Measurements from ENCODE around the gene PLXDC2.

The PLXDC2 gene

DNA sequence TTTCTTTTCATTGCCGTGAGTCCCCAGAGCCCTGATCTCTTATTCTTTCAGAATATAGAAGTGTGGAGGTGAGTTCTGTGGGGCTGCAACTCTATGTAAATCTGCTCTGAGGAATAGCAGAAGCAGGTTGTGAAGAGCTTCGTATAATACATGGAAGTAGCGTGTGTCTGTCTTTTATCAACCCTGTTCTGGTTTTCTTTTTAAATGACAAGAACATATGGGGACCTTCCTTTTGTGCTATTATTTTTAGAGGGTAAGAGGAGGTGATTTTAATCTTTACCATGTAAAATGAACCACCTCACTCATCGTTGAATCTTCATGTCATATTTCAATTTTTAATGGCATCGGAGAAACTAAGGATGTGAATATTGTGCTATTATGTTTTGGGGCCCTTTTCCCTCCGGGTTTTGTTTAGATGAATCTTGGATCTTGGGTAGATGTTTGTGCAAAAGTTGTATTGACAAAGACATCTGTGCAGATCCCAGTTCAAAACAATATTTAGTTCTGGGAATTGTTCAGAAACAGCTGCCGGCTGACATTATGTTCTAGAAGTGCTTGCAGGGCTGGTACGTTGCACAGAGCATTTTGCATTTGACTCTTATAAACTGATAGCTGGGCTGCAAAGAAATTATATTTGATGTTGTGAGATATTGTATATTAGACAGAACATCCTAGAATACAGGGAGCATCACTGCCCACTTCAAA is 46.7 kb downstream of the PLXDC2 start:
- no peak for DNase-seq

DNA sequence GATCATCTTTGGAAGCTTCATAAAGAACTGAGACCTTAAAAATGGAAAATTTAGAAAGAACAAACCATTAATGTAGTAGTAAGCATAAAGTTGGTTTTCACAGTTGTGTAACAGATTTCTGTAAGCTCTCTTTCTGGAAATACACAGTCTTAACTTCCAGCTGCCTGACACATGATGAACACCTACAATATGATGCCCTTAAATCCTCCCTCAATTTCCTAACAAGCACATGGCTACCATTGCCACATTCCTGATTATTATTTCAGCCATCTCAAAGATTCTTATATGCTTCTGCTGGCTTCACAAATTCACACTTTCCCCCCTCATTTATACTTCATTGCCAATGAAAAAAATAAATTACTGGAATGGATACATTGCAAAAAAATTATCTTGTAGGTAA is 49.4 kb downstream of the PLXDC2 start:
- DNase-seq: no peak

DNA sequence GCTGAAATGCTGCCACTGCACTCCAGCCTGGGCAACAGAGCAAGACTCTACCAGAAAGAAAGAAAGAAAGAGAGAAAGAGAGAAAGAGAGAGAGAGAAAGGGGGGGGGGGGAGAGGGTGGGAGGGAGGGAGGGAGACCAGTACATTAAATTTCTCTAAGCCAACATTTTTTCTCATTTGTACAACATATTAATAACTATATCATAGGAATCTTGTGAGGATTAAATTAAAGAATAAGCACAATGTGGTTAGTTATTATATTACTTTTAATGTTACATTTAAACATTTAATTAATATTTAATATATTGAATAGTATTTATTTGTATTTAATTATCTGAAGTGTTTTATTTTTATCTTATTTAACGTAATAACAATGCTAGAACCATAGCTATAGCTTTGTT is 53.1 kb downstream of the PLXDC2 start:
- DNase-seq: no peak

DNA sequence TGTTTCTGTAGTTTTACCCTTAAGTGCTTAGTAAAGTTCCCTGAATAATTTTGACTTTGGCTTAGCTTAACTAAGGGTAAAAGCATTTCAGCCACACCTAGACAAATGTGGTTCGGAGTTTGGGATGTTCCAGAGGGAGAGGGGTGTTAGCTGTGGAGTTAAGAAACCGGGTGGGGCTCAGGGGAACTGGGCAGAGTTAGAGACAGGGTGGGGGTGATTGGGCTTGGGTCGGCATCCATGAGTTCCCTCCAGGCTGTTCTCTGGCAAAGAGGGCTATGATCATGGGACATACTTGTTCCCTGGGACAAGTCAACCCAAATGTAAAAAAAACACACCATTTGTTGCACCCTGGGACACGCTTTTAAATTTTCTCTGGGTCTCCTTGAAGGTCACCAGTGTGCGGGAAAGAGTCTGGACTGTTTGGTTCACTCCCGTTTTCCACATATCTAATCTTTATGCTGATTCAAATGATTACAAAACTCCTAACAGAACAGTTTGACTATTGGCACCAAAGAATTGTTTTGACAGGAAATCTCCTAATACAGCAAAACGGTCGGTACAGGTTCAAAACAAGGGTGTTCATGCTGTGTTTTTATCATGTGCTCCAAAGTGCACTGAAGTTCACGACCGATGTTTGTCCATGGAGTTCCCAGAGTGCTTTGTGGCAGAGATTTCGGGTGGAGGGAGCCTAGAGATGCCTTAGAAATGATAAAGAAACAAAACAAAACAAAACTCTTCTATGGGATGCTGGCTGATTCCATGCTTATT is 56.5 kb downstream of the PLXDC2 start:
- no peak for DNase-seq

DNA sequence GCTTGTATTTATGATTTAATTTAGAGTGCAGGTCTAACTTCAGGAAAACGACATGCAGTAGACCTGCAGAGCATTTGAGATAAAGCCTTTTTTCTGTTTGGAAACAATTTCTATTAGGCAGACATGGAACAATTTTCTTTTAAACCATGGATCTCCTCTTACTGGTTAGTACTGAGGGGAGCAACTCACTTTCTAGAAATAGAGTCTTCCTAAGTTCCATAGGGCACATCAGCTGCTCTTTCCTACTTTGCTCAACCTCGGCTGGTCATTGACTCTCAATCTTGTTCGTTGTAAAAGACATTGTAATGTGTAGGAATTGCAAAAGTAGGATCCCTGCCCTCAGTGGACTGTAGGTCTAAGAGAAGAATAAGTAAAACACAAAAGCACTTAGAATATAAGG is 58.0 kb downstream of the PLXDC2 start:
- no peak for DNase-seq

DNA sequence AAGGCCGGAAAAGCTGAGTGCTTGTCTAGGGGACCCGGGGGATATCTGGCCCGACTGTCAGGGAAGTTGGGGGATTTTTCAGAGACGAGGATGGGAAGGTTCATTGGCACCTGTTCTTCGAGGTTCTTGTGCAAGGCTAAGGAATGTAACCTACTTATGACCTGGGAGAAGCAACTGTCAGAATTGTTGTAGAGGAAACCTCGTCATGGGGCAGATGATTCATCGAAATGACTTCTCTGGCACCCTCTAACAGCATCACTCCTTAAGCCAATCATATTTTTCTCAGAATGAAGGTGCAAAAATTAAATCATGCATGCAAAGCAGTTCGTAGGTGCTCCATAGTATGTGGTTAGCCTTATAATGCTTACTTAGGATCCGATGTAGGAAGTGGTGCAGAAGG is 58.6 kb downstream of the PLXDC2 start:
- no peak for DNase-seq

DNA sequence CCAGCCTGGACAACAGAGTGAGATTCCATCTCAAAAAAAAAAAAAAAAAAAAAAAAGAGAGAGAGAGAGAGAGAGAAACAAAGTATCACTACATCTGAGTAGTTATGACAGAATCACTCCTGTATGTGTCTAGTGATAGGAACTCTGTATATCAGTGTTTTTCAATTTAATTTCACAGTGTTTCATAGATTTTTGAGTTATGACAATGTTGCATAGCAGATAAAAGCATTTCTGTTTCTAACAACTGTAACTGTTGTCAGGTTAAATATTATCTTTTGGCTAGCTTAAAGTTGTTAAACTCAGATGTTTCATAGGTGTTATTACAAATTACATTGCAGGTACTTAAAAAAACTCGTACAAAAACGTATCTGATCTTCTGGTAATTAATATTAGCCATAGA is 60.3 kb downstream of the PLXDC2 start:
- DNase-seq: no peak

DNA sequence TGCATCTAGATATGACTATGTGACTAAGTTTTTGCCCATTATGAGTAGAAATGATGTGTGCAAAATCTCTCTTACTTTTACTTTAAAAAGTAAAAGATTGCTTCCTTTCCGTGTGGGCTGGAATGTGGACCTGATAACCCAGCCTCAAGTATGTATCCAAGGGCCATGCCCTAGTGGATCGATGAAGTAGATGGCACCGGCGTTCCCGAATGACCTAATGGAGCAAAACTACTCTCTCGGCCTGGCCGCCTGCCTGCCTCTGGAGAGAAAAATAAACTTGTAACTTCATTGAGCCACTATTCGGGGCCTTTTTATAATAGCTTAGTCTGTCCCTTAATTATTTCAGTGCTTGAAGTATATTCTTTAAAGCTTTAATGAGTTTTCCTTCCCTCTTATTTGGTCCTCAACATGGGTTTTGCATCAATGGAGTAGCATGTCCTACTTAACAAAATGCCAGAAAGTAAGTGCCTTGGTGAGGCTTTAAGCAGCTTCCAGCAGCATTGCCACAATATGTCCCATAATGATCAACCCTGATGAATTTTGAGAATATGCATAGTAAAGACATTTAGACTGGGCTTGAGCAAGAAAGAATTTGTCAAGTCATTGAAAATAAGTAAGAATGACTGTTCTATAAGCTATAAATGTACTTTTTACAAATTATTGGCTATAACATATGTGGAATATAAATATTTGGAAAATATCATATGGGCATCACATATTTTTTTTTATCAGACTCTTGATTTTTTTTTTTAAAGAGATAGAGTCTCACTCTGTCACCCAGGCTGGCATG is 61.4 kb downstream of the PLXDC2 start:
- no peak for DNase-seq

DNA sequence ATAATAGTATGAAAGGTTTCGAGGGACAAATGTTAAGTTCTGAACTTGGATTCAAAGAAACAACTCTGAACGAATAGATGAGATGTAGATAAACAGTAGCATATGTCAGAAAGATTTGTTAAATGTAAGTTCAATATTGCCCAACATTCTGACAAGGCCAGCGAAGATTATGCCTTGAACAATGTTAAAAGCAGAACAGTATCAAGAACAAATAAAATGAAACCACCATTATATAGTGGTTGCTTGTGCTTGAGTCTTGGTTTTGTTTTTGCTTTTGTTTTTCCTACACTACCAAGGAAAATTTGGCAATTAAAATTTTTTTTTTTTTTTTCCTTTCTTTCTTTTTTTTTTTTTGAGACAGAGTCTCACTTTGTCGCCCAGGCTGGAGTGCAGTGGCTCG is 66.4 kb downstream of the PLXDC2 start:
- DNase-seq: no peak

DNA sequence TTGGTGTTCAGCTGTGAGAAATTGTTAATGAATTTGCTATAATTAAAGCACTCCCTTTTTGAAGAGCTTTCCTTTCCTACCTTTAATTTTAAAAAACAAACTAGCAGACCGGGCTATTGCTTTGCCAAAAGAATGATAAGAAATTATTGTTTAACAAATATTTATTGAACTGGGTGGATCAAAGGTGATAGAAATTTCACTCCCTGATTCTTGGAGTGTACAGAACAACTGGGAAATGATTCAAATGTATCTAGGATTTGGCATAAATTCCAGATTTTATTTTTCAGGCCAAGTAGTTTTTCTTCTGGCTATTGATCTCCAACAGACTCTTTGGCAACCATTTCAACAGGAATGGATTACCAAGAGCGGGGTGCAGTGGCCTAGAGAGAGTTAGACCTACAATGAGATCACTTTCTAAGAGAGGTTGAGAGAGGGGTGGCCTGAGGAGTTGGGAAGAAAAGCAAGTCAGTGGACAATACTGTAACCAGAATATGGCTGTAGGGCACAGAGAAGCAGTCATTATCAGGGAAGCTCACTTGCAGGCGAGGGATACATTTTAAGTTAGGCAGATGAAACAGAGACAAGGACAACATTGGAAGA is 71.9 kb downstream of the PLXDC2 start:
- no peak for DNase-seq

DNA sequence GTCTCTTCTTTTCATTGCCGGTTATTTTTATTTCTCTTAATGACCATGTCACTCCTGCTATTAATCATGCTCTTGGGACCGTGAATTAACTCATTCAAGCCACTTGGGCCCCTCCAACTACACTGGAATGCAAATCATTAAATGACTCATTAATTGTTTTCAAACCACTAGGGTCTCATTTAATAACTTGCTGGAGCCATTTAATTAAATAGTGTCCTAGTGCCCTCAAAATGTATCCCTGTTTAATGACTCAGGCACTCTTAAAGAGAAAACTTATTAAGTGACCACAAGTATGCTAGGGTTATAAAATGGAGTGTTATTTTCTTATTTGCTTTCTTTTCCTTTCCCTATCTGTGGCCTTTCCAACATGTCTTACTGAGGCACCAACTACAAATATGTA is 73.0 kb downstream of the PLXDC2 start:
- no peak for DNase-seq

DNA sequence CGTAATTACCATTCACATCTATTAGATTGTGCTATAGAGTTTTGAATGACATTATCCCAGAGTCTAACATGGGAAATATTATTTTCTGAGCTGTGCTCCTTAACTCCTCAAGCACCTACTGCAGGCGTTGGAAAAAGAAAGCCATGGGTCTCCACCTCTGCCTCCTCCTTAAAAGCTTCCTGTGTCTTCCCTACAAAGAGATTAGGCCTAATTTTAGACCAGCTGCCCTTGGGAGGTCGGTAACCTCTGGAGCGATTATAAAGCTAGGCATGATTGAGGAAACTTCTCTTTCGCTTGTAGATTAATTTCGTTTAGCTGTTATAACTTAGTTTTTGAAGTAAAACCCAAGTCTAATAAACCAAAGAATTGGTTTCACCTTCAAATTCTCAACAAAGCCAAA is 75.2 kb downstream of the PLXDC2 start:
- no peak for DNase-seq

DNA sequence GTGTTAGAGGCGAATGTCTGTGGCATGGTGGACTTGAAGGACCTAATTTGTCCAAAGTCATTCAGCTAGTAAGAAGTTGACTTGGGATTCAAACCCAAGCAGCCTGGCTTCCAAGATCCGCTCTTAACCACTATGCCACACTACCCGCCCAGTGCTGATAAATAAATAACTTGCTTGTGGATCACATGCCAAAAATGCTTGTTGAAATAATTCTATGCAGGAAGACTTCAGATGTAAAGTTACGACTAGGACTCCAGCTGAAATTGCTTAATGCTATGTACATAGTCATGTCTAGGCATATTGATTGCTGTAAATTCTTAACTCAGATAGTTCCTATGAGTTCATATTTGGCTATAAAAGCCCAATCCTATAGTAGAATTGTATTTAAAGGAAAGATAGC is 76.0 kb downstream of the PLXDC2 start:
- no peak for DNase-seq

DNA sequence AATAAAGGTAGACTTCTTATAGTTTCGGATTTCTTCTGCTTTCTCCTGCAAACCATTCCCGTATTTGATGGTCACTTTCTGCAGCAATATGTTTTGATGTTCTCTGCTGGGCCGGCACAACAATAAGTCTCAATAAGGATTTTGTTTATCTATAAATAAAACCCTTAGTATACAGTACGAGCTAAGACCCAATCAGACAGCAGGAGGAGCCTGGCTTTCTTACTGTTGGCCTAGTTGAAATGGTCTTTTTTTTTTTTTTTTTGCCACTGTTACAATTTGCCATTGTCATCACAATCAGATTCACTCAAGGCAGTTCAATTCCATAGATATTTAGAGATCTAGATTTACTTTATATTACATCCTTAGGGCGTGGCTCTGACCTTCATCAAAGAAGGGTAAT is 76.4 kb downstream of the PLXDC2 start:
- DNase-seq: no peak

DNA sequence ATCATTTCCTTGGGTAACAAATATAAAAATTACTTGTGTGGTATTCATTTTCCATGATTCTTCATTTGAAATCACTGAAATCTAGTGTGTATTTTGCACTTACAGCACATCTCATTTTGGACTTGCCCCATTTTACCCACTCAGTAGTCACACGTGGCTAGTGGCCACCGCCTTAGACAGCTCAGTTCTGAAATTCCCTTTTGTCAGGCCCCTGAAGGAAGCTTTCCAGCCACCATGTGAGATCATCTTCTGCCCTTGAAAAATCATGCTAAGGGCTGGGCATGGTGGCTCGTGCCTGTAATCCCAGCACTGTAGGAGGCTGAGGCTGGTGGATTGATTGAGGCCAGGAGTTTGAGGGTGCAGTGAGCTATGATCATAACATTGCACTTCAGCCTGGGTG is 79.3 kb downstream of the PLXDC2 start:
- DNase-seq: no peak

DNA sequence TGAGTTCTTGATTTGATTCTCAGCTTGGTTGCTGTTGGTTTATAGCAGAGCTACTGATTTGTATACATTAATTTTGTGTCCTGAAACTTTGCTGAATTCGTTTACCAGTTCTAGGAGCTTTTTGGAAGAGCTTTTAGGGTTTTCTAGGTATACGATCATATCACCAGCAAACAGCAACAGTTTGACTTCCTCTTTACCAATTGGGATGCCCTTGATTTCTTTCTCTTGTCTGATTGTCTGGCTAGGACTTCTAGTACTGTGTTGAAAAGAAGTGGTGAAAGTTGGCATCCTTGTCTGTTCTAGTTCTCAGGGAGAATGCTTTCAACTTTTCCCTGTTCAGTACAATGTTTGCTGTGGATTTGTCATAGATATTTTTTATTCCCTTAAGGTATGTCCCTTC is 86.2 kb downstream of the PLXDC2 start:
- no peak for DNase-seq

DNA sequence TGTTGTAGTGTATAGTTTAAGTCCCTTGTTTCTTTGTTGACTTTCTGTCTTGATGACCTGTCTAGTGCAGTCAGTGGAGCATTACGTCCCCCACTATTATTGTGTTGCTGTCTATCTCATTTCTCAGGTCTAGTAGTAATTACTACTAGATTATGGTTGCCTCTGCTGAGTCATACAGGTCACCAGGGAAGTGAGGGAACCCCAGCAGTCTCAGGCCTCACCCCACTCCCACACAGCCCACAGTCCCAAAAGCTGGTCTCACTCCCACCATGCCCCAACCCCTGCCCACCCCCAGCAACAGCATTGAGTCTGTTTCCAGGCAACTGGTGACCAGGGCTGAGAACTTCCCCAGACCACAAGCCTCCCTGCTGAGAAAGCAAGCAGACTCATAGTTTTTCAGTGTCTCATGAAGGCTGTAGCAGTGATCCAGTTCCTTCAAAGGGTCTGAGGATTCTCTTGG is 88.0 kb downstream of the PLXDC2 start:
- DNase-seq: no peak

DNA sequence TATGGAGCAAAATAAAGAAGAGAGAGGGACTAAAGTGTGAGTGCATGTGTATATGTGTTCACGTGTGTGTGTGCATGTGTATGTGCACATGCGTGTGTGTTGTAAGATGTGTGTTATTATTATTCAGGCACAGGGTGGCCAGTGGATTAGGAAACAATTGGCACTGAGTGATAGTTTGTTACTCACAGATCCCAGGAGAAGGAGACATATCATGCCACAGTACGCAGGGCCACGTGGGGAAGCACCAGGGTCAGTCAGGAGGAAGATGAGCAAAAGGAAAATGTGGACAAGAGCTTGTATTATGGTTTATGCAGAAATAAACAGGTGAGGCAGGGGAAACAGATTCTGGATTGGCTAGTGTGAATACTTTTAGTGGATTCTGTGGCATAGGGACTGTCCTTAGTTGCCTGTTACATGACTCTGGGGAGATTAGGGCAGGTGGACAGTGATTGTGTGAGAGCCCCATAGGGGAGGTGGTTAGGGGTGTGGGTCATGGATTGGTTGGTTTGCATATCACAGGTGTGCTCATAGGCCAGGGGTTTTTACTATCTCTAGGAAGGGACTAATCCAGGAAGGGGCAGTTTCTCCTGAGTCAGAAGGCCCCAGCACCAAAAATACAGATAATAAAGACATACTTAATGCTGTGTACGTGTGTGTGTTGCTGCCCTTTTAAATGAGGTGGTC is 90.0 kb downstream of the PLXDC2 start:
- DNase-seq: no peak

DNA sequence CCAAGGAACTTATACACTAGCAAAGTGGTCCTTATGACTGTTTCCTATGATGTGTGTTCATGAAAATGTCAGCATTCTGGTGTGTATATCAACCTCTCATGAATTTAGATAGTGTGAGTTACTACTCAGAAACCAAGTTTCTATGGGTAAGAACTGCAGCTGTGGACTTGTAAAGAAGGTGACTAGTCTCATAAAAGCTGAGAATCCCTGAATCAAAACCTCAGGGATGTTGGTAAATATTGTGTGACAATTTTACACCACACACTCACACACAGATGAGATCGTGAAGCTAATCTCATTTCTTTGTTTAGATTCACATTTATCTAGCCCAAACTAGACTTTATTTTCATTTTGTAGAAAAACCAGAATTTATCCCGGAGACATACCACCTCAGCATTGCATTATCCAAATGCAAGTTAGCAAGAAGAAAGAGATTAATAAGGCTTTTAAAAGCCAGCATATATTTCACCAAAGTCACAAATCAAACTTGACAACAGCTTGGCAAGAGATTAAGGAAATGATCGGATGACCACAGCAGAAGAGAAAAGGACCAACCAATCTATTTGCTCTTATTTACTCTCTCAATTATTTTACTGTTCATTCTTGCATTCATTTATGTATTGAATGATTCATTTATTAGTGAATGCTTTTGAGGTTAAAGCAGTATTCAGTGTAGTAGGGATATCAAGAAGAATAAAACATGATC is 92.9 kb downstream of the PLXDC2 start:
- DNase-seq: no peak

DNA sequence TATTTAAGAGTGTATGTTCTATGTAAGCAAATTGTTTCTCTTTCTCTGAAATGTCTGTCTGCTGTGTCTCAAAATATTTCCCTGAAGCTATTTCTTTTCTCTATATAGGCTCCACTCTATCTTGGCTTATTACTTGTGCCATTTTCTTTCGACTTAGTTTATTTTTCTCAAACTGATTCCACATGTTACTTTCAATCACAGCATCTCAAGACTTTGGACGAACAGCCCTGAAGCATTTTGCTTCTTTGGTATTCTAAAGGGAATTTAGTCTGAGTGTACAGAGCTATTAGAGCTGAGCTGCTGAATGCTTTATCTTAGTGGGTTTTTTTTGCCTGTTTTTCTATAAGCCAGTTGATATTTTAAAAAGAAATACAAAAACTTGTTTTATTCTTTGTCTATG is 95.7 kb downstream of the PLXDC2 start:
- no peak for DNase-seq

DNA sequence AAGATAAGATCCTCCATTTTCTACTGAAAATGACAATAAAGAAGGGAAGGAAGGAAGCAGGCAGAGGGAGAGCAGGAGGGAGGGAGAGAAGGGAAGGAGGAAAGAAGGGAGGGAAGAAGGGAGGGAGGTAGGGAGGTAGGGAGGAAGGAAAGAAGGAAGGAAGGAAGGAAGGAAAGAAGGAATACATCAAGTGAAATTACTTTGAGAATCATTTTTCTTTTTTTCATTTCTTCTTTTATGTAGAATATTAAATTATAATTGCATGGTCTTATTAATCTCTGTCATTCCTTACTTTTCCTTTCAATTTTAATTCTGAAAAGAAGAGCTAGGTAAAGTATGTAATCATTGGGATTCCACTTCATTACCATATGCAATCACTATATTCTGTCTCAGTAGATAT is 97.8 kb downstream of the PLXDC2 start:
- no peak for DNase-seq

DNA sequence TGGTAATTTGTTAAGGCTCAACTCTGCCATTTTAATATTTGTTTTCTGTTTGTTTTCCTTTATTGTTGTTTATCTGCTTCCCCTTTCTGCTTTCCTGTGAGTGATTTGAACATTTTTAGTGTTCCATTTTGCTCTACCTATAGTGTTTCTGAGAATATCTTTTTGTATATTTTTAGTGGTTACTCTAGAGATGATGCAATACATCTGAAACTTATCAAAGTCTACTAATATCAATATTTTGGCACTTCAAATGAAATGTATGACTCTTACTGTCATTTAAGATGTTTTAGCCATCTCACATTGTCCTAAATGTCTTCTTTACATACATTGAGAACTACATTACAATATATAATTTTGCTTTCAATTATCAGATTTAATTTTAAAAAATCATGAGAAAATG is 98.9 kb downstream of the PLXDC2 start:
- no peak for DNase-seq

Measured in stimulated activated CD8-positive, alpha-beta memory T cell treated with anti-CD3 and anti-CD28 coated beads, Interleukin-4, amount 100 ng/mL, for 48 hours (primary cell).